GM18499 (cell line): ENCODE results near the gene CD58.
"Not testable (repeated sequence)": the region's sequence is repeated elsewhere in the genome, so short reads cannot be mapped to it uniquely, and the experiment has no call there.

Experiments
- ATAC-seq: cut with Tn5 transposase; IDR thresholded peaks from one replicate; pipeline ENCODE4 v1.9.1; 2021; ENCODE audit warnings: moderate number of reproducible peaks; ENCODE audit not compliant: insufficient read depth, unreplicated experiment

CD58 gene

DNA sequence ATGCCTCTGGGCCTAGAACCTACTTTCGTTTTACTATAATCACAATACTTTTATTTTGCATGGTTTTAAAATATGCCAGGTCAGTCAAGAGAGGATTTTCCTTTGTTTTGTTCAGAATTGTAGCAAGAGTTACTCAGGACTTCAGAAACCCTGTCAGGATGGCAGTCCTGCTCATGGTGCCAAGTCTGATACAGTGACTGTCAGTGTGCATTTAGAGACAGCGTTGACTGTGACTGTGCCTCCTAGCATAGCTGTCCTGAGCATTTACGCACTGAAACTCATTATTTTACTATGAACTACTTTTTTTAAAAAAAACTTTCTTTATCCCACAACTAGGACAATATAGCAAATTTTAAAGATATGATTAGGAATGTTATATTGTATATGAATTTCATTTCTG, 23.2 kb upstream of the CD58 start:
- not testable (repeated sequence) for ATAC-seq

DNA sequence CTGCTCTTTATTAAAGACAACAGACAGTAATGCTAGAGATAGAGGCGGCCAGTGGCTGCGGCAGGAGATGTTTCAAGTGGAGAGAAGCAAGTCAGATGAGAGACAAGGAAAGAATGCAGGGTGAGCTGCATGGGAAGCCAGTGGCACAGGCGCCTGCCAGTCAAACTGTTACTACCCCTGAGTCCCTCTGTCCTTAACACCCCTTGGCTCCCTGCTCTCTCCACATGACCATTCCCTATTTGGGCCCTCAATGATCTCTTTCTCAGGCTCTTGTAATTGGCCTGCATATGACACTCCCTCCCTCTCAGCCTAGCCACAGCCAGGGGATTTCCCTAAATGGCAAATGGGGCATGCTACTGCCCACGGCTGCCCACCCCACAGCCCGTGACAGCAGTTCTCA, 22.6 kb upstream of the CD58 start:
- ATAC-seq, result not testable (repeated sequence)

DNA sequence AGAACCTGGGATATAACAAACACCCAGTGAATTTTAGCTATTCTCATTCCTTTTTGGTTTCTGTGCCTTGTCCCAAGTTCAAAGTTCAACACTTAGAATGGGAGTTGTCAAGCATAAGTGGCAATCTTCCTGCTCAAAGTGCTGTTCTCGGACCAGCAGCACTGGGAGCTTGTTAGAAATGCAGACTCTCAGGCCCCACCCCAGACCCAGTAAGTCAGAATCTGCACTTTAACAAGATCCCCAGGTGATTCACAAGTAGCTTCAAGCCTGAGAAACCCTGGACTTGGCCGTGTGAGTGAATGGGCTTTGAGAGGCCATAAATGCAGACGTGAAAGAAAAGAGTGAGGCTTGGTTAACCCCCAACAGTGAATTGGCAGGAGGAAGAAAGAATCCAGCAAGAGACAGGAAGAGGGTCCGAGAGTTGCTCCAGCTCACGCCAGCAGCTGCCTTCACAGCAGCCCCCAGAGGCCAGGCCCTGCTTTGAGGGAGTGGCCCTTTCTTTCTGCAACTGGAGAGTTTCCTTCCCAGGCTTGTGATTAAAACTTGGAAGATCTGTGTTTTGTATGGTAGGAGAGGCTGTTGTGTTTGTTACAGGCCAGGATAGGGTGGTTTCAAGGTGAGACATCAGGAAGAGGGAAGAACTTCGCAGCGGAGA, 21.3 kb upstream of the CD58 start:
- not testable (repeated sequence) for ATAC-seq

DNA sequence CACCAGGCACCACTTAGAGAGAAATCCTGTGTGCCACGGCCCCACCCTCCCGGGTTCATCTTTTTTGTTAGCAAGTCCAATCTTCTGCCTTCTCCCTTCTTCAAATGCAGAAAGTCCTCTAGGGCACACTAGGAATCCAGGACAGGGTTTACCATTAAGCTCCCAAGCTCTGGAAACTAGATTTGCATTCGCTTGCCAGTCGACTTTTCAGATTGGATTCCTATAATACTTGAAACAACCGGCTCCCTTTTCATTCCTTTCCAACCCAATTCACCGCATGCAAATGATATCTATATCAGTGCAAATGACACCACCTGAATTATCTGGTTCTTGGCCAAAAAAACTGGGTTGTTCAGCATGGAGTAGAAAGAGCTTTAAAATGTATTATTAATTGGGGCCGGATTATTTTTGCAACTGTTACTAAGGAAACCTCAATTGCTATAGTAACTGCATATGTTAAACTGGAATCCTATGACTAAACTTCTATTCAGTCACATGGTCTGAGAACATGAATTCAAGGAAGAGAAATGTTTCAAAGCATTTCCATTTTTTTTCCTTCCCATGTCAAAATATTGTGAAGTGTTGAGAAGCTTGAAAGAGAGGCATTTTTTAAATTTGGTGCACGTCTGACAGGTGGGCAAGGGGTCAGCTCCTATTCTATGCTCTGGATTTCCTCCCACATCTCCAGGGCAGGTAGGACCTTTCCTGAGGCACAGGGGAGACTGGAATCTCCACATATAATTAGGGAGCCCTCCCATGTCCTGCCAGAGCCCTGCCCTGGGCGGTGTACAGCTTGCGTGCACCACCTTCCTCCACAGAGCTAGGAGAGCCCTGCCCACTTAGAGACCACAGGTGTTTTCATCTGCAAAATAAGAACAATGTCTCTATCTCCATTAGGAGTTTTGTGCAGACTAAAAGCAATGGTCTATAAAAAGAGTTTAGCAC, 20.5 kb upstream of the CD58 start:
- not testable (repeated sequence) for ATAC-seq

DNA sequence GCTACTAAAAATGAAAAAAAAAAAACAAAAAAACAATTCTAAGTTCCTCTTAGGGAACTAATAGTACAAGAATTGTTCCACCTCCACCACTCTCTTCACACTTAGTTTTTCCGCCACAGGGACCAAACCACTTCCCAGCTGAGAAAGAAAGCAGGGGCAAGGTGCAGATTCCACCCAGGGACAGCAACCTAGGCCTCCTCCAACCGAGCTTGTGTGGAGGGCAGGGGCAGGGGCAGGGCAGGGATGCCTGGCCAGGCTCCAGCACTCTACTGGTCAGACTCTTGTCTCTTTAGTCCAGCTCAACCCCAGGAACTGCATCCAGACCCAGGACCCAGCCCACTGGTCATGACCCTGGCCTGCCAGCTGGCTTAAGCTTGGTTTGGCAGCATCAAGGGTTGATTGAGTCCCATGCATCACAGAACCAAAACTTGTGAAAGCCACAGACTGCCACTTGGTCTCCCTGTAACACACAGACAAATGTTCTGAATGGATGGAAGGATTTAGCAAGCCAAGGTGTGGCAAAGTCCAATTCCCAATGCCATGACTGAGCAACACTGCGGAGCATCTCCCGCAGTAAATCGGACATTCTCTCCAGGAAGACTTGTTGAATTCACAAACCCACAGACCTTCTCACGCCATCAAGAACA, 19.7 kb upstream of the CD58 start:
- ATAC-seq, result not testable (repeated sequence)

DNA sequence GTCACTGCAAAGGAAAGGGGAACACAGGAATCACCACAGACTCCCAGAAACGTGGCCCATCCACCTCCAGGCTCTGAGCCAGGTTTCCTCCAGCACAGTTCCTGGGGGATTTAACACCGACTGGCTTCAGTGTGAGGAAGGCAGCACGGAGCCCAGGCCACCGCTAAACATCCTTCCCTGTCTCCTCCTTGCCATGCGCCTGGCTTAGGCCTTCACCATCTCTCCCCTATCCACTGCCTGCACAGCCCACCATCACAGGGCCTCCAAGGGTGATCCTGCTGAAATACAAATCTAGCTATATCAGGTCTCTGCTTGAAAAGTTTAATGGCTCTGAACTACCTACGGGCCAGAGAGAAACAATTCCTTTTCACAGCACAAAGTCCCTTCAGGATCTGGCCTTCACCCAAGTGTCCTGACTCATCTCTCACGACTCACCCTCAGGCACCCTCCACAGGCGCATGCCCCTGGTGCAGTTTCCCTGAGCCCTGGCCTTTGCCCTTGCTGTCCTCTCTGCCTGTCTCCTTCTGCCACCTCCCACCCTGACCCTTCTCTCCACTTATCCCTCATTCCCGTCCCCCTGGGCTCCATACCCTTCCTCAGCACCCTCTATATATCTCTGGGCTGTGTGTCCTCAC, 18.4 kb upstream of the CD58 start:
- not testable (repeated sequence) for ATAC-seq

DNA sequence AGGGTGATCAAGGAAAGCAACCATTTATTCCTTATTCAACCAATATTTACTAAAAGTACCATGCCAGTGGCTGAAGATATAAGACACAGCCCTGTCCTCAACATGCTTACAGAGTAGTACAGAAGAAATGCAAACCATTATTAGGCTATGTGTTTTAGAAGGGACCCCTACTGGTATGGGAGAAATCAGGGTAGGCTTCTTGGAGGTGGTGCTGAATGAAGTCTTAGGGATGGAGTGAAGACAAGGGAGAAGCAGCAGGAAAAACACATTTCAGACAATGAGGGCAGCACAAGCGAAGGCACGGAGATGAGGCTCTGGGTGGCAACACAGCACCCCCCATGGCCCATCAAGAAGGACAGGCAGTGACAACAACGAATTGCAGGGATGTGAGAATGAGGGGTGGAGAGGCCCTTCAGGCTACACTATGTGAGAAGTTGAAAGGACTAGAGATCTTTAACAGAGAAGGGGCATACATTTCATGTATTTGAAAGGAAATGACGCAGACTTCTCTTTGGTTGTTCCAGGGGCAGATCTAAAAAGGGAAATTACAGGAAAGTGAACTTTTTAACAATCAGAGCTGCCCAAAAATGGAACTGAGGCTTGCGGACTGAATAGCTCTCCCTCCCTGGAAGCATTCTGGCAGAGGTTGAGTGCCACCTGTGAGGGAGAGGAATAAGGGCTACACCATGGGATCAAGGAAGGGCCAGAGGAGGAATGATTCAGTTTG, 16.8 kb upstream of the CD58 start:
- ATAC-seq, result no peak

DNA sequence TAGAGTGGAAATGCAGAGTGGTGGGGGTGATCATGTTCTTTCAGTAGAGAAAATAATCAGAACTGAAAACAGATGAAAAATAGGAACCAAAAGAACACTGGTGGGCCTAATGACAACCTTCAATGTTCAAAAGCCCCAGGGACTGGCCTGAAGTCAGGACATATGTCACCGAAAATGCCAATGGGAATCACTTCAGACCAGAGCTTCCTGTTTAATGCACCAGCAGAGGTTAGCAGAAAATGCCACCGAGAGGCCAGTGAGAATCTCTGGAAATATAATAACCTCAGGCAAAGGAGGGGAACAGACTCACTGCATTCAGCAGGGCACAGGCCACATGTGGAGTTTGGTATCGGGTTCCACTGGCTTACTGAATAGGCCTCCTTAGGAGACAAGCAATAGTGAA, 15.9 kb upstream of the CD58 start:
- ATAC-seq, result no peak

DNA sequence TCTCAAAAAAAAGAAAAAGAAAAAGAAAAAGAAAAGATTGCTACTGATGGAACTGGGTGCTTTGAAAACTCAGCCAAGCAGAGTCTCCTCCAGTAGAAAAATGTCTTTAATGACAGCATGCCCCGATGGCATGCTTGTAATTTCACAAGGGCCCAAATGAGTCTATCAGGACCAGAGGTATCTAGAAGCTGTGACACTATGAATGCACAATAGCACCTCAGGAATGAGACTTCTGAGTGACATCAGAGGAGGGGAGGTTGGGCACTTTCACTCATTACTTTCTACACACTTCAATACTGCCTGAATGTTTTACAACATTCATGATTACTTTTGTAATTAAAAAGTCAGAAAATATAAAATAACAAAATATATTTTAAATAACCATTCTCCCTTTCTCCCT, 15.1 kb upstream of the CD58 start:
- no peak for ATAC-seq

DNA sequence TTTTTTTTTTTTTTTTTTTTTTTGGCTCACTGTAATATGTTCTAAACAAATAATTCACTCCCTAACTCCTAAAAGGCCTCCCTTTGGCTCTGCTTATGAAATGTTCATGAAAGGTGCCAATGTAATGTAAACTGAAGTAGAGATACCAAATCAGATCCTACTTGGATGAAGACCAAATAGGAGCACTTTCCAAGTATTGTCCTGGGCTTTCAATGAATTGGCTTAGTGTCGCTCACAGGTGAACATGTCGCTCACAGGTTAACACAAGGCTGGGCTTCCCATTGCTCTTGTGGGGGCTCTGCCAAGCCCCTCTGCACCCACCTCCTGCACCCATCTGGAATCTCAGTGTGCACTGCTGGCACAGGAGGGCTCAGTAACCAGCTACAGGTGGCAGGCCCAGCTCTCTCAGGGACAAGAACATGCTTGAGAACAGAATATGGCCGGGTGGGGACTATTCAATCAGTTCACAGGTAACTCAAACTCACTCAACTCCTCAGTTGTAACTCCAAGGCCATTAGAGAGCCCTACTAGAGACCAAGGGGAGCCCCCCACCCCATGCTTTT, 10.6 kb upstream of the CD58 start:
- ATAC-seq, result no peak

DNA sequence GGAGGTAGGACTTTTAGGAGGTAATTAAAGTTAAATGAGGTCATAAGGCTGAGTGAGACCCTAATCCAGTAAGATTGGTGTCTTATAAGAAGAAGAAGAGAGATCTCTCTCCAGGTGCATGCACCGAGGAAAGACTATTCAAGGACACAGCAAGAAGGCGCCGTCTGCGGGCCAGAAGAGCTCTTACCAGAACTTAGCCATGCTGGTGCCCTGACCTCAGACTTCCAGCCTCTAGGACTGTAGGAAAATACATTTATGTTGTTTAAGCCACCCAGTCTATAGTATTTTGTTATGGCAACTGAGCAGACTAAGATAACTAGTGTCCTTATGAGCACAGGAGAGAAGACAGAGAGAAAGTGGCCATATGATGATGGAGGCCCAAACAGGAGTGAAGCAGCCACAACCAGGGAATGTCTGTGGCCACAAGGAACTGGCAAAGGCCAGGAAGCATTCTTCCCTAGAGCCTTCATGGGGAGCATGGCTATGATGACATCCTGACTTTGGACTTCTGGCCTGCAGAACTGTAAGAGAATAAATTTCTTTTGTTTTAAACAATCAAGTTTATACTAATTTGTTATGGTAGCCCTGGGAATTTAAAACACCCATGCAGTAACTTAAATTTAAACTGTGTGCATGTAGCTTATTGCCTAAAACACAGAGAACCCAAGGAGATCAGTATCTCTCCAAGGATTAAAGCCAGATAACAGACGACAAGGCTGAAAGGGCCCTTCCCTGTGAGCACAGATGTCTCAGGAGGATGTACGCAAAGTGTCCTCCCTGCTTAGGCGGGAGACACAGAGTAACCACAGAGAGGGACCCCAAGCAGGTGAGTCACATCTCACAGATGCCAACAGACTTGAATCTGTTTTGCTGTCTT, 9.9 kb upstream of the CD58 start:
- no peak for ATAC-seq

DNA sequence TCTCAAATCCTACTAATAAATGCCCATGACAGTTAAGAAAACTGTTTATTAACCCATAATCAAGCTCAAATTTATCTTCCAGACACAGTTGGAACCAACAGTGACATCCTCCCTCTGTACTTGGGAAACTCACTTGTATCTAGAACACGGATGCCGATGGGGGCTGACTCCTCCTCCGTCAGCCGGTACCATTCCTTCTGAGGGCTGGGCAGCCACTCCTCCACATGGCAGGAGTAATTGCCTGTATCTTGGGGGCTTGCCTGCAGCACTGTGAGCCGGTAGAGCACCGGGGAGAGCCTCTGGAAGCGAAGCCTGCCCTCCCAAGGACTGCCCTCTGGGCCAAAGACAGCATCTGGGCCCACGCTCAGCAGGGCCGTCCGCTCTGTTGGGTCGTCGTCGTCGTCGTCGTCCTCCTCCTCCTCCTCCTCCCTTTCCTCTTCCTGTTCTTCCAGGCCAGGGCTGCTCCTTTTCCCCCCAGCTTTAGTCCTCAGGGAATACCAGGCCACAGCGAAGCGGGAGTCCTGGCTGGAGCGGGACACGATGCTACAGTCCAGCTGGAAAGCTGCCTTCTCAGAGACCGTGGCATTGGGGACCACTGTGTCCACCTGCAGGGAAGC, 8.5 kb upstream of the CD58 start:
- ATAC-seq, result no peak

DNA sequence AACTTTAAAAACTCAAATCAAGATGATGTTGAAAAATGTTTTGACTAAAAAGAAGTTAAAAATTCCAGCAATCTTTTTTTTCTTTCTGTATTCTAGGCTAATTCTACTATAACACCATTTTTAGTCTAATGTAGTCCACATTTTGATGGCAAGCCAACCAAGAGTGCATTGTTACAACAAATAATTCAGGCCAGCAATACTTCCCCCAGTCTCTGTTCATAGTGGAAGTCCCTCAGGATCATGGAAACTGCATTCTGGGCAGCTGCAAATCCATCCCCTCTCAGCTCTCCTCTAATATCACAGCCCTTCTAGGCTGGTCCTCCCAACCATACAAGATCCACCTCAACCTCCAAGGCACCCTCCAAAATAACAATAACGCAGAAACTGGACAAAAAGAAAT, 7.8 kb upstream of the CD58 start:
- no peak for ATAC-seq

DNA sequence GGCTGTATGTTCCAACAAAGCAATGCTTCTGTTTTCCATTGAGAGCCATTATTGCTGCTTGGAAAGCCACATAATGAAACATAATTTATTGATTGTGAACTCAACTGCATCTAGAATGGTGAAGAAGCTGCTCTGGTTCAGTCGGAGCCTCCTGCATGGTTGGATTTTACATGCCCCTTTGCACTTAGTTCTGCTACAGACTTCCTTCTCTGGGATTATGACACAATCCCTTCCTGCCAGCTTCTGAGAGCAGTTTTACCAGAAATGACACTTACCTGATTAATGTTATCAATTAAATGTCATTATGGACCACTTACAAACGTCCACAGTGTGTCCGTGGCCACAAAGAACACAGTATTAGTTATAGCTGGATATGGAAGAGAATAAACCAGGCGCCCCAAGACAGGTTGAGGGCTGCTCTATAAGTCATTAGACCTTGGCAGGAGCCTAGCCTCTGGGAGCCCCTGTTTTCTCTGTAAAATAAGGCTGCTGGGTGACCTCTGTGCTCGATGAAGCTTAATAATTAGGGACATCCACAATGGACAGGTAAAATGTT, 7.0 kb upstream of the CD58 start:
- ATAC-seq, result no peak

DNA sequence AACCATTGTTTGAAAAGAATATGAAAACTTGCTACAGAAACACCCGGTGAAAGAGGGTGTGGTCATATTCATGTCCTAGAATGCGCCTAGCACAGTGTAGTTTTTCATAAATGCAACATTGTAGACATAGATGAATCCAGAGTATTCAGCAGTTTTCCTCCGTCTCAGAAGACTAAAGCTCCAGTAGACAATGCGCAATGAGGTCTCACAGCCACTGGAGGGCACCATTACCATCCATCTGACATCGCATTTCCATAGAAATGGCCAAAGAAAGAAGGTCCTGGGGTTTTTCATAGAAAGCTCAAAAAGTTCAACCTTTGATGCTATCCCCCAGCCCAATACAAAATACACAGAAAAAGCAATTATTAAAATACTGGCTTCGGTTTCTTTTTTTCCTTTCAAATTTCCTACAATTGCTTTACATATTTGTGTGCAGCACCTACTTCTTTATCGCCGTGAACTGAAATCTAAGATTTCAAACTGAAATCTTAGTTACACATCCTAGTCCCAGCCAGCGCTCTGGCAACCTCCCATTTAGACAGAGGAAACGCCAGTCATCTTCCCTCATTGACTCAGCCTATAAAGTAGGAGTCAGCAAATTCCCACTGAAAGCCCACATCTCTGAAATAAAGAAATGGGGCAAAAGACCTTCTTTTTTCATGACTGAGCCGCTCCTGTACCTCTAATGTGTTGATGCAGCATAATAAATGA, 3.9 kb upstream of the CD58 start:
- no peak for ATAC-seq

DNA sequence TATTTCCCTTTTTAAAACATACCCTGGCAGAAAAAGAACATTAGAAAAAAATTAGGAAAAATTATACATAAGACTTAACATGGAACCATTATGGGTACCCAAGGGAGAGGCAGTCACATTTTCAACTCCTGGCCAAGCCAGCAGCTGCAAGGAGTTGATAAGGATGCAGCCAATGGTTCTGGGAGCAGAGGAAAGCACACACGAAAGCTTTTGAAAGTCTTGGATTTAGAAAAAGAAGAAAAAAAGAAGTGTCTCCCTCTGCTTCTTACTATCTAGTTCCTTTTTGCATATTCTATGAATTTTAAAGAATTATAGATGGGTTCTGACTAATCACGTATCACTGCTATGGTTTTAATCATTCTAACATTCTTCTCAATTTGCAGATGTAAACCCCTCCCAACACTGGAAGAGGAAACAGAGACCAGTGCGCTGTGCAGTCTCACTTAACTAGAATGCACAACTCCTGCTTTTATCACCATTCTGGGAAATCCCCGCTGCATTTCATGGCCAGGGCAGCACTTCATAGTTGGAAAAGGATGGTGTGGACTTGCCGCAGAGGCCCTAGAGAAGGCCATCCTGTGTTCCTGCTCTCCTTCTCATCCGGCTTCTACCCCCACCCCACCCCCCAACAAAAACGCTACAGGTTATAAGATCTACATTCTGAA, 2.7 kb upstream of the CD58 start:
- ATAC-seq, result no peak
